HAP-1 (cell line): ENCODE data around the gene TFAP2A.

Experiments
- DNase-seq, 2 experiments: peaks; one replicate each; pipeline ENCODE4 v3.0.0-alpha.2; 2016 to 2020; ENCODE audit warnings: low spot score in 2 of 2
- H3K27me3 ChIP-seq: fragments of 250-450 bp; sonication (Bioruptor Pico); 2 replicates; pipeline ENCODE4 v1.5.1; 2020; ENCODE audit warnings: low read depth, mild to moderate bottlenecking, moderate library complexity
- H3K36me3 ChIP-seq: fragments of 250-450 bp; sonication (Bioruptor Pico); replicated peaks from 2 replicates; pipeline ENCODE4 v1.5.1; 2020; ENCODE audit warnings: mild to moderate bottlenecking
- H3K4me1 ChIP-seq: fragments of 250-450 bp; sonication (Bioruptor Pico); 2 replicates; pipeline ENCODE4 v1.5.1; 2020; ENCODE audit warnings: mild to moderate bottlenecking
- H3K4me3 ChIP-seq: fragments of 250-450 bp; sonication (Bioruptor Pico); 2 replicates; pipeline ENCODE4 v1.5.1; 2020; ENCODE audit warnings: mild to moderate bottlenecking, moderate library complexity
- H3K9me3 ChIP-seq: fragments of 250-450 bp; sonication (Bioruptor Pico); 2 replicates; pipeline ENCODE4 v1.5.1; 2020; ENCODE audit warnings: mild to moderate bottlenecking, moderate library complexity
- in situ Hi-C: fragments of 300-500 bp; cut with MboI; formaldehyde crosslinking; loops from 3 replicates; pipeline ENCODE4 v1.14.3; 2020; ENCODE audit warnings: low sequenced_read_pairs, inconsistent platforms, mixed read lengths

Gene TFAP2A

DNA sequence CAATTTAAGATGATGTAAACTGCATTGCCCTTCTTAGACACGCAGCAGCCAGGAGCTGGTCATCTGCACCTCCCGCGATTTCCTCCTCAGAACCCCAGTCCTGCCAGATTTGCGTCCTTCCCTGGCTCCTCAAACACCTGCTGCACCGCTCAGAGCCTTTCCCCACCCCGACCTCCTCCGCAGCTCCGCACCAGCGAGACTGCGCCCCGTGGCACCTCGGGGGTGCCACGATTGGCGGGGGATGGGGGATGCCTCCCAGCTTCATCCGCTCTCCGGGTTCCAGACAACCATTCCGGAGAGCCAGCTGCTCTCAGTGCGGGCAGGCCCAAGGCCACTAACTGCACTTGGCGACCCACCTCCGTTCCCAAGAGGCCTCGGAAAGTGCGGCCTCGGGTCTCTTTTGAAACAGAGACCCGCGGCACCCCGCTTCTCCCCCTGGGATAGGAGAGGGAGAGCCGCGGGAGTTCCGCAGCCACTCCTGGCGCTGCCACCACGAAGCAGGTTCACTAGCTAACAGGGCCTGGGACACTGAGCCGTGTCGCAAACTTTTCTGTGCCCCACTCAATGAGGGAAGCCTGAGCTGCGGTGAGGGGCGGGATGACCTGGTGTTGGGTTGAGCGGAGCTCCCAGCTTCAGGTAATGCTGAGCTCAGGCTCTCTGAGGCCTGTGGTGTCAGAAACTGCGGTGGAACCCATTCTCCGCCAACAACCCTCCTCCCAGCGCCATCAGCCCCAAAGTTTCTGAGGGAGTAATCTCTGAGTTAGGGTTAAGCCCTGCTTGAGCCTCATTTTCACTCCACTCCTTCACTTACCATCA, 7.3 kb upstream of the TFAP2A start:
- Histone ChIP-seq H3K36me3 (no peaks in the 10 kb centered on the region), H3K4me1 (no peaks in the 10 kb centered on the region), H3K27me3 (no peaks in the 10 kb centered on the region), H3K9me3 (no peaks in the 10 kb centered on the region), H3K4me3 (no peak overlapping the region)
- no peak for DNase-seq
- in situ Hi-C loops, result no loop called here

DNA sequence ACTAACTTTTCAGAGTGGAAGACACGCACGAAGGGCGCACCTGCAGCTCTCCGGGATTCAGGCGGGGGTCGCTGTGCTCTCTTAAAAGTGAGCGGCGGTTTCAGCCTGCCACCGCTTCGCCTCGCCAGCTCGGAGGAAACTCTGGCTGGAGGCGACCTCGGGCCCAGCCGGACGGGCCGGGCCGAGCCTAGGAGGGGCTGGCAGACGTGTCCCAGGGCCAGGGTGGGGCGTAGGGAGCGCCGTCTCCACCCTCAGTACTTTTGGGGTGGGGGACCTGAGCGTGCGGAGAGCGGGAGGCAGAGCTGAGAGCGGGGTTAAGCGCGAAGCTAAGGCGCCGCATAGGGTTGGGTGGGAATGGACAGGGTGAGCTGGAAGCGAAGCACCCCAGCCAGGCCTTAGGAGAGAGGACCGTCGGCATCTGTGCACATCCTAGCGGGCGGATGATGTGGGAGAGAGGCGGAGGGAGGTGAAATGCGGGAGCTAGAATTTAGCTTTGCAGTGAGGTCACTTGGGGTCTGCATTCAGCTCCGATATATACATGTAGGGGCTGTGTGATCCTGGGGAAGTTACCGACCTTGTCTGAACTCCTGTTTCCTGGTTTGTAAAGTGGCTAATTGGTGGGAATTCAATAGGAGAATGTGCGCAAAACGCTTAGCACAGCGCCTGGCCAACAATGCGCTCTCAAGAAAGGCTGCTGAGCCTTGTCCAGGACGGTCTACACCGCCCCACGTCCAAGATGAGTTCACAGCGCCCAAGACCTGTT, 6.5 kb upstream of the TFAP2A start:
- H3K36me3 ChIP-seq, result no peaks in the 10 kb centered on the region
- in situ Hi-C loops, result no loop called here
- H3K4me3 ChIP-seq, result no peak overlapping the region
- H3K4me1 ChIP-seq, result no peaks in the 10 kb centered on the region
- no peaks in the 10 kb centered on the region for H3K27me3 ChIP-seq
- DNase-seq, result no peak
- H3K9me3 ChIP-seq, result no peaks in the 10 kb centered on the region

DNA sequence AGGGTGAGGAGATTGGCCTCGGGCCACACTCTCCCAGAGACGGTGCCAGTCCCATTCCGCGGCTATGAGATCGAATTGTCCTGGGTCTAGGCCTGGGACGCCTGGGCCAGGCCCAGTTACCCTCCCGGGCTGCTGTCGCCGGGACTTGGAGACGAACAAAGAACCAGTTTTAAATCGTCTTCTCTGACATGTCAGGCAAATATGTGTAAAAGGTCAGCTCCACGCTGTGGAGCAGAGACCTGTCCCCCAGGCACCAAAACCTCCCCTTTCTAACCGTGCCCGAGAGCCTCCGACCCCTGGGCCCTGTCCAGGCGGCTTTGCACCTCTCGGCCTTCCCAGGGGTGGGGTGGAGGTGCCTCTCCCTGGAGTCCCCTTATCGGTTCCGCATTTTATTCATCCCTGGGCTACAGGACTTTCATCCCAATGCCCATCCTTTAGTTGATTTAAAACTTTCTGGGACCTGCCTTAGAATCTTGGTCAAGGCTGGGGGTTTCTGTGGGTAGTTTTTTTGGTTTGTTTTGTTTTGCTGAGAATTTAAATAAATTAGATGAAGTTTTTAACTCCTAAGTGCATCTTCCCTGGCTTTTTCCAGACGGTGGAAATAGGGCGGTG, 5.8 kb upstream of the TFAP2A start:
- in situ Hi-C loops, result no loop called here
- DNase-seq, result no peak
- no peaks in the 10 kb centered on the region for H3K9me3 ChIP-seq
- no peaks in the 10 kb centered on the region for H3K36me3 ChIP-seq
- H3K27me3 ChIP-seq, result no peaks in the 10 kb centered on the region
- H3K4me3 ChIP-seq, result no peak overlapping the region
- H3K4me1 ChIP-seq, result no peaks in the 10 kb centered on the region

DNA sequence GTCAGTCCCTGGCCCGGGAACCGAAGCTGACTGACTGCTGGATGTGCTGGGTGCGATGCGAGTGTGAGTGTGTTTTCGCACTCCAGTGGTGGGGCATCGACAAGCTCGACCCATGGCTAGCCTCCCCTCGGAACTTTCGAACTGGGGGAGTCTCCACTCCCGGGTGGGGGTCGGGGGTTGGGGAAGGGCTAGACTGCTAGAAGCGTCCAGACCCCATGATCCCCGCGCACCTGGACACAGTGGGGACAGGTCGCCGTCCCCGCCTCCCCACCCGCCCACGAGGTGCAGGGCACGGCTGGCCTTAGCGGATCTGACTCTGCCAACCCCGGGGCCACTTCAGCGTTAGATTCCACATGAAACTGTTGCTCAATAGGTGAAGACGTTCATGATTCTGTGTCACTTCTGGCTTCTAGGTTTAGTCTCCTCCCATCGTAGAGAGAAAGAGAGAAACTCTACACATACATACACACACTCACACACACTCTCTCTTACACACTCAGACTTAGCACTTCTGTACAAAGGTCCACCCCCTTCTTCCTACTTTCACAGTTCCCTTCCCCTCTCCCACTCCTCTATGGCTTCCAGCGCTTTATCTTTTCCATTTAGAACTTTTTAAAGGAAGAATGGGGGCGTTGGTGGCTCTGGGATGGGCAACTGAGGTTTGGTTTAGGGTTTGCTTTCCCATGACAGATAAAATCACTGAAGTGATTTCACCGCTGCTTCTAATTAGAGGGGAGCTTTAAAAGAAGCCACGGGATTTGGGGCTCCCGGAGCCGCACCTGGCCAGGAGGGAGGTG, 5.1 kb upstream of the TFAP2A start:
- Histone ChIP-seq H3K36me3 (no peaks in the 10 kb centered on the region), H3K4me3 (no peak overlapping the region), H3K4me1 (peaks cover 5% of the 10 kb centered on the region), H3K9me3 (no peaks in the 10 kb centered on the region), H3K27me3 (no peaks in the 10 kb centered on the region)
- in situ Hi-C loops, result loop anchor here (10.0 kb wide), 1 partner anchor 395 kb away; no protein-coding TSS in a partner anchor
- no peak for DNase-seq

DNA sequence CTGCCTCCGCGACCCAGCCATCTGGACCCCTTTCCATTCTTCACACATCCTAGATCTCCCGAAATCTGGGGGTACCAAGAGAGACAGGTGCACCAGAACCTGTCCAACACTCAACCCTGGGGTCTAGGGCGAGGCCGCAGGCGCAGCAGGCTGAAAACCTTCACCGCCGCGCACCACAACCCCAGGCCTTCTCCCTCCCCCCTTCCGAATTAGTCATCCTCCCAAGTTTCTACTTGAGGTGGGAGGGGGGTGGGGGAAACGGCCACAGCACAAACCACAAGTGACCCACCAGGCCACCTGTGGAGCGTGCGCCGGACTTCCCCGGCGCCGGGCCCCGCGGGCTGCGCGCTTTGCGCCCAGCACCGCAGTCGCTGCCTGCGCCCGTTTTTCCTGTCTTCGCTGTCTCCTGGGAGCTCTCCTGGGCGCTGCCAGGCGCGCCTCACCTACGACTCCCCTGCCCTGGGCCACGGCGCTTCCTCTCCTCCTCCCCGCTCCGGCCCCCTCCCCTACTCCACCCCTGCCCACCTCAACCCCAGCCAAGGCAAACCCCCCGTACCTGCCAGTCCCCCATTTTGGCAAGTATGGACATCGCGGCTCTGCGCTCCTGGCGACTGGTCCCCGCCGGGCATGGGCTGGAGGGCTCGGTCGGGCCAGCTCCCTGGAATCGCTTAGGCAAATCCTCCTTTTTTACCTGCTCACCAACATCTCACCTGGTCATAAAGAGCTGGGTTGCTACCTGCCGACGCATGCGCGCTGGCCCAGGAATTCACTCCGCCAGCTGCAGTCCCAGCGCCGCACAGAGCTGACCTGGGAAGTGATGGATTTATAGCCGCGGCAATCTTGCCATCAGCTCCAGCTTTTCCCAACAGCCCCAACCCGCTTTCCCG, 4.2 kb upstream of the TFAP2A start:
- Histone ChIP-seq H3K4me1 (peaks cover 5% of the 10 kb centered on the region), H3K9me3 (no peaks in the 10 kb centered on the region), H3K27me3 (no peaks in the 10 kb centered on the region), H3K36me3 (no peaks in the 10 kb centered on the region), H3K4me3 (no peak overlapping the region)
- DNase-seq, result no peak
- in situ Hi-C loops, result loop anchor here (10.0 kb wide), 1 partner anchor 394 kb away; no protein-coding TSS in a partner anchor

DNA sequence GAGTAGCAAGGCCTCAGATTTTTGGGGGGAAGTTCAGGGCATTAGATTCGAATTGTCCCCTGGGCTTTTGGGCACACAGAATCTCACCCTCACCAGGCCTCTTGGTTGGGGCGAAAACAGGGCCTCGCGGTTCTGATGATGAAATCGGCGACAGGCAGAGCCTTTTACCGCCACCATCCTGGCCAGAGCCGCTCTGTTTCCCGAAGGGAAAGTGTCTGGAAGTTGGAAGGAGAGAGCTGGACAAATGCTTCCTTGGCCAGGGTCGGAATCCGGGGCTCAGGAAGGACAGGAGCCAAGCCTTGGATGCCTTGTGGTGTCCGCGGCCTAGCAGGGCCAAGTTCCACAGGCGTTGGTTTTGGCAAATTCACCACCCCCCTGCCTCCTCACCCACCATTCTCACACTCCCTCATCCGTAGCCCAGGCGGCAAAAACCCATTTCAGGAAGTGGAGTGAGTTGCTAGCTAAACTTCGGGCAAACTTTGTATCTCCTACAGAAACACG, 3.5 kb upstream of the TFAP2A start:
- Histone ChIP-seq H3K4me1 (peaks cover 5% of the 10 kb centered on the region), H3K36me3 (no peaks in the 10 kb centered on the region), H3K27me3 (no peaks in the 10 kb centered on the region), H3K9me3 (no peaks in the 10 kb centered on the region), H3K4me3 (no peak overlapping the region)
- in situ Hi-C loops, result loop anchor here (10.0 kb wide), 1 partner anchor 394 kb away; no protein-coding TSS in a partner anchor
- no peak for DNase-seq

DNA sequence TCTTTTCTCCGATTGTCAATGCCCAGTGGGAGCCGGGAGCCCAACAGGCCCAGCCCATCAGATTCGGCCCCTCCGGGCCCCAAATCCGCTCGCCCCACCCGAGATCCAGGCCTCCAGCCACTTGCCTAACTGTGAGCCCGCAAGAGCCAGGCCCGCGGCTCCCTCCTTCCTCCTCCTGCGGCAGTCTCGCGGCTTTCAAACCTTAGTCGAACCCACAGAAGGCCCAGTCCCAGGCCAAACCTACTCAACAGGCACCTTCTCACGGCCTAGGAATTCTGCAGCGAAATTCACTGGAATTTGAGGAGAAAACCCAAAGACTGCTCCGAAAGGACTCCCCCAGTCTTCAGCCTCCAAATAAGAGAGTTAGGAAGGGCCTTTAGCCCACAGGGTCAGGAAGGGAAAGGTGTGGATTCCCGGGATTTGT, 2.8 kb upstream of the TFAP2A start:
- Histone ChIP-seq H3K9me3 (no peaks in the 10 kb centered on the region), H3K36me3 (no peaks in the 10 kb centered on the region), H3K4me1 (peaks cover 5% of the 10 kb centered on the region), H3K4me3 (no peak overlapping the region), H3K27me3 (no peaks in the 10 kb centered on the region)
- DNase-seq, result no peak
- in situ Hi-C loops, result loop anchor here (10.0 kb wide), 1 partner anchor 393 kb away; no protein-coding TSS in a partner anchor

DNA sequence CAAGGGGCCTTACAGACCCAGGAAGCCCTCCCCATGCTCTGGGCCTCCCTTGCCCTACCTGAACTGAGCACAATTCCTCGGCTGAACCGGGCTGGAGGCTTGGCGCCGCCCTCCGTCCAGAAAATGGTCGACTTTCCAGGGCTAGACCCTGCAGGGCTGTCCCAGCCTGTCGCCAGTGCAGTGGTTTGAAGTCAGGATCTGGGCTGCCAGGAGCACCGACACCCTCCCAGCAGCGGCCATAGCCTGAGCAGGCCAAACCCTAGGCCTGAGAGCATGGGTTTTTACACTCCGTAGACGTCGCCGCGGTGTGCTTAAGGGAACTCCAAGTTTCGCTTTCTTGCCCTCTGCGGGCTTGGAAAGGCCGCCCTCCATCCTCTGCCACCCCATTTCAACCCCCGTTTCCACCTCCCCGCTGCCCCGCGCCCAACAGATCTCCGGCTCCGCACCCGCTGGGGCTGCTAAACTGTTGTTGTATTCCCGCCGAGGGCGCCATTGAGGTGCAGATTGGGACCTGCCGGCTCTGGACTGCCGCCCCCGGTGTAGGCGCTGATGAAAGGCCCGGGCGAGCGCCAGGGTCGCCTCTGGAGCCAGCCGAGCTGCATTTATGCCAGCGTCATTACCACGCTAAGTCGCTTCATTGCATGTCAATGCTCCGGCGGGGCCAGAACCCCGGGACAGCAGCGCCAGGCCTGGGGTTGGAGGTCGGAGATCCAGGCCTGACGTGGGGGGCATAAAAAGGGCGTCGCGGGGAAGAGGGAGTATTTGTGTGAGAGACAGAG, 2.2 kb upstream of the TFAP2A start:
- no peaks in the 10 kb centered on the region for H3K36me3 ChIP-seq
- H3K4me3 ChIP-seq, result no peak overlapping the region
- H3K4me1 ChIP-seq, result peaks cover 5% of the 10 kb centered on the region
- H3K9me3 ChIP-seq, result no peaks in the 10 kb centered on the region
- DNase-seq, result no peak
- in situ Hi-C loops, result loop anchor here (10.0 kb wide), 1 partner anchor 392 kb away; no protein-coding TSS in a partner anchor
- H3K27me3 ChIP-seq, result no peaks in the 10 kb centered on the region

DNA sequence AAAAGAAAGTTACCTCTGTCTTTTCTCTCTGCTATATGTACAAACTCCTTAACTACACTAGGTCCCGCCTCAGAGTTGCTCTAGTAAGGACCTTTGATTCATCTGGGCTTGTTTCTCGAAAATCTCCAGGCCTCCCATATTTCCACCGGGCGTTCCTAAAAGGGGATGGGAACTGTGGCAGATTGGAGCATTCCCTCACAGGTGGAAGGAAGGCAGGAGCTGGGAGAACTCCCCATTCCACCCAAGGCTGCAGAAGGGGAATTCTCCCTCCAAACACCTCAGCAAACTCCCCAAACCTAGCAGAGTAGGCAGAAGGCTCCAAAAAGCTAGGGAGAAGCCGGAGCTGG, 1.6 kb upstream of the TFAP2A start:
- in situ Hi-C loops, result loop anchor here (10.0 kb wide), 1 partner anchor 392 kb away; no protein-coding TSS in a partner anchor
- Histone ChIP-seq H3K36me3 (no peaks in the 10 kb centered on the region), H3K9me3 (no peaks in the 10 kb centered on the region), H3K4me3 (no peak overlapping the region), H3K4me1 (peaks cover 5% of the 10 kb centered on the region), H3K27me3 (no peaks in the 10 kb centered on the region)
- DNase-seq, result no peak

DNA sequence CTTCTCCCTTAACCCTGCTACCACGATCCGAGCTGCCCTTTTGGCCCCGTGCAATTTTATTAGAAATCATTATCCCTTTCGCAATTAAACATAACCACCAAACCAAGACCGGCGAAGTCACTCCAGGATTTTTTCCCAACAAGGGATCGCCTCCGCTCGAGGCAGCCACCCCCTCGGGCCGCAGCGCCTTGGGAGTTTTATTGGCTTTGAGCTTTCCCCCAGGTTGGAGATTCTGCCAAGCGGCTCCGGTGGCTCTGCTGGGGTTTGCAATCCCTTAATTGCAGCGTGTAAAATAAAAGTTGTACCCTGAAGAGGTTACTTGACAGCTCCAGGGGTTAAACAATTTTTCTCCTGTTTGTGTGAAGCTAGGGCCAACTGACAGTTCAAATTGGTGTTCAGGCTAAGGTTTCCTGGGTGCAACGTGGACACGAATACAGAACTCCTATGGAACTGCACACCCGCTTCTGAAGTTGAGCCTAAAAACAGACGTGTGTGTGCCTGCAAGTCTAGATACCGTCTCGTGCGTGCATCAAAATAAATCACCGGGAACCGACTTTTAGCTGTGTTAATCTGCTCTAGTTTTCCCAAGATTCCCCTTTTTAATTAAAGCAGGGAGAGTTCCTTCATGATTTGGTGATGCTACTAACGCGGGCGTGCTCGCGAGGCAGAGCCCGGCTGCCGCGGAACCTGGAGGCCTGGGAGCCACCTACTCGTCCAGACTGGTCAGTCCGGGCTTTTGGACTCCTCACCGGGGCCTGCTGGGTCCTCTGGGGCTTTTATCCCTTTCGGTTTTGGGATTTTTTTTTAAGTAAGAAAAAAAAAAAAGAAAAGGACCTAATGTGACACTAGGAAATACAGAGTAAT, 975 bp upstream of the TFAP2A start:
- peaks cover 5% of the 10 kb centered on the region for H3K4me1 ChIP-seq

More for the DNA sequence above, 975 bp upstream of the TFAP2A start:
- Histone ChIP-seq H3K9me3 (no peaks in the 10 kb centered on the region), H3K4me3 (peak overlapping the region; percentile 43), H3K36me3 (no peaks in the 10 kb centered on the region), H3K27me3 (no peaks in the 10 kb centered on the region)
- in situ Hi-C loops, result loop anchor here (10.0 kb wide), 1 partner anchor 391 kb away; no protein-coding TSS in a partner anchor
- DNase-seq, result no peak
